GM19043 (cell line): ENCODE measurements around the gene LCTL.

Experiments used
- ATAC-seq: cut with Tn5 transposase; IDR thresholded peaks from one replicate; pipeline ENCODE4 v1.9.1; 2021; ENCODE audit warnings: low read depth; ENCODE audit not compliant: unreplicated experiment

Gene LCTL, protein sequence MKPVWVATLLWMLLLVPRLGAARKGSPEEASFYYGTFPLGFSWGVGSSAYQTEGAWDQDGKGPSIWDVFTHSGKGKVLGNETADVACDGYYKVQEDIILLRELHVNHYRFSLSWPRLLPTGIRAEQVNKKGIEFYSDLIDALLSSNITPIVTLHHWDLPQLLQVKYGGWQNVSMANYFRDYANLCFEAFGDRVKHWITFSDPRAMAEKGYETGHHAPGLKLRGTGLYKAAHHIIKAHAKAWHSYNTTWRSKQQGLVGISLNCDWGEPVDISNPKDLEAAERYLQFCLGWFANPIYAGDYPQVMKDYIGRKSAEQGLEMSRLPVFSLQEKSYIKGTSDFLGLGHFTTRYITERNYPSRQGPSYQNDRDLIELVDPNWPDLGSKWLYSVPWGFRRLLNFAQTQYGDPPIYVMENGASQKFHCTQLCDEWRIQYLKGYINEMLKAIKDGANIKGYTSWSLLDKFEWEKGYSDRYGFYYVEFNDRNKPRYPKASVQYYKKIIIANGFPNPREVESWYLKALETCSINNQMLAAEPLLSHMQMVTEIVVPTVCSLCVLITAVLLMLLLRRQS

DNA sequence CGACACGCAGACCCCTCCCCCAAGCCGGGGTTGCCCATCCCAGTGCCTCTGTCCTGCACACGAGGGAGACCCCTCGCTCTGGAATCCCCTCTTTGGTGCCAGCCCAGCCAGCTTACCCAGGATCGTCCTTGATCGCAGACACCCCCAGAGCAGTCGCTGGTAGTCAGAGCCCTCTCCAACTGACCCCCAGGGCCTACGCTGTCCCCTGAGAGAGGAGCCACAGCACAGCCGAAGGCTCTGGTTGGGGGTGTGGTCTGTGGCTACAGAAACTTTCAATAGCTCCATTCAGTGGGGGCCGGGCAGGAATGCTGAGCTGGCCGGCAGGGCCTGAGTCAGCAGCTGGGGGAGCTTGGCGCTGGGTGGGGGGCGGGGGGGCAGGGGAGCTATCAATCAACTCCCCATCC is at the start of gene LCTL:
LCTL (minus strand) TSS at position 258 of the 404 bp plus-strand sequence. CDS start 633 bp downstream, outside the sequence.
- ATAC-seq, result no peak

DNA sequence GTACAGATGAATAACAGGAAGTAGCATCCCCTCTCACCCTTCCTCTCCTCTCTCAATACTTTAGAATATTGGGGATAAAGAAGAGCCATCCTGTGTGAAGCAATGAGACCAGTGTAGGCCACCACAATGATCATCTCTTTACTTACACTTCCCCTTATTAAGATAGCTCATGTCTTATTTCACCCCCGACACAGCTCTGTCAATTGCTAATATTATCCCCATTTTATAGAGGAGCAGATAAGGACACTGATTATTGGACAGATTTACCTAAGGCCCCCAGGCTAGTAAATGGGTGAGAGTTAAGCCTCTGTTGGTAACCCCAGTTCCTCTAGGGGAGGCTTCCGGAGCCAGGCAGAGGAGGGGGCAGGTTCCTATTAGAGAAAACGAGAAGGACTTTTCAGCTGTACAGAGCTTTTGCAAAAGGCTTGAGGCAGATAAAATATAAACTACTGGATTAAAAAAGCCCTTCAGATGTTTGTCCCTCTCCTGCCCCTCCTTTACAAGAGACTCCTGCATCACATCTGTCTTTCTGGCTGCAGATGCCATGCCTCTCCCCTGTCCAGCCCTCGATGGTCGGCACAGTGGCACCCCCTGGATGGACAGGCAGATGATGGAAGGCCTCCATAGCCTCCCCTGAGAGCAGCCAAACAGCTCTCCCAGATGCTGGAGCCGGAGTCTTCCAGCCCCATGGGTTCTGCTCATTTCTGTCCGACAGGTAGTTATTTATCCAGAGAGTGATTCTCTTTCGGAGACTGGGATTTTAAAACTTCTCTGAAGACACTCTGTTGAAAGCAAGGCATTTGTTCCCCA is 49.4 kb upstream of the LCTL start:
- ATAC-seq, result no peak

DNA sequence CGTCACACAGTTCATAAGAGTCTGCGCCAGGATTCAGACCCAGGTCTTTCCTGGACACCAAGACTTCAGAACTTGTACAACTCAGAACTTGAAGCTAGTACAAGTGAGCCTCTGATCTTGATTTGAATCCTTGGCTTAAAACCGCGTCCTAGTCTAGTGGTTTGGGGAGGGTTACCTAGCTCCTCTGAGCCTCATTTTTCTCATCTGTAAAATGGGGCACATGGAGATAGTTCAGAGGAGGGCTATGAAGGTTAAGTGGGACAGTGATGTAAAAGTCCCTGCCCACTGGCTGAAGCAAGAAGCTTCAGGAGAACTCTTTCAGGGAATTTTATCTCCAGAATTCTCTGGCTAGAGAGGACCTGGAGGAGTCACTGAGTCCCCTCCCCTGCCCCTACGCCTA is 48.7 kb upstream of the LCTL start:
- ATAC-seq, result no peak

DNA sequence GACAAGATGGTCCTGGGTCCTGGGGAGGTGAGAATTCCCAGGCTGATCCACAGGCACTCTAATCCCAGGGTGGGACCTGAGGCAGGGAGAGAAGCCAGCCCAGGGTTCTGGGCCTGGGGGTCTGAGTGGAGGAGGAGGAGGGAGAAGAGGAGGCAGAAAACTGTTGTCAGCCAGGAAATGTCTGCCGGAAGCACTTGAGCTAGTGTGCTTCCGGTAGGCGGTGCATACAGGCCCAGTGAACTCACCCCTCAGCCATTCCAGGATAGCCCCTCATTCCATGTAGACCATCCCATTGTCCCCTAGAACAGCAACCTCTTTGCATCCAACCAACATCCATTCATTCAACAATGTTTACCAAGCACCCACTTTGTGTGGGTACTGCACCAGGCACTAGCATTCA is 47.9 kb upstream of the LCTL start:
- no peak for ATAC-seq

DNA sequence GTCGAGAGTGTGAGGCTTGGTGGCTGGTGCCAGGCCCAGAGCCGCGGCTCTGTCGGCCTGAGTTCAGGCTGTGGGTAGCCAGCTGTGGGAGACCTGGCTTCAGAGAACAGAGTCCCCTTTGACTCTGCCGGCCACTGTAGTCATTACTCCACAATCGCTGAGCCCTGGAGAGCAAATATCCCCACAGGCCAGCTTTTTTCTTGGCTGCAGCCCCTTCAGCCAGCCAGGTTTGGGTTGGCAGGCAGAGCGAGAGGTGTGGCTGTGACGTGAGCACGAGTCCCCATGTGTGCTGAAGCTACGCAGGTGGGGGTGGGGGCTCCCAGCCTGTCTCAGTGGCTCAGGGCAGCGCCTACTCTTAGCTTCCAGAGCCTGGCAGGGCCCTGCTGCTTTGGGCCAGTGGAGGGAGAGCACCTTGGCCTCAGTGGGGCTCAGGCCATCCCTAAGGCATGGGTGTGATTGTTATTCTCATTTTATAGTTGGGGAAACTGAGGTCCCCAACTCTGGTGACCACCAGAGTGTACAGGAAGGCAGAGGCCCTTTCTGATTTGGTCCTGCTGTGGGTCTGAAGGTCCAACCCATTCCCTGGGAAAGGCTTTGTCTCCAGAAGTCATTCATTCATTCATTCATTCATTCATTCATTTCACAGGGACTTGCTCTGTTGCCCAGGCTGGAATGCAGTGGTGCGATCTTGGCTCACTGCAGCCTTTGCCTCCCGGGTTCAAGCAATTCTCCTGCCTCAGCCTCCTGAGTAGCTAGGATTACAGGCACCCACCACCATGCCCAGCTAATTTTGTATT is 45.7 kb upstream of the LCTL start:
- no peak for ATAC-seq

DNA sequence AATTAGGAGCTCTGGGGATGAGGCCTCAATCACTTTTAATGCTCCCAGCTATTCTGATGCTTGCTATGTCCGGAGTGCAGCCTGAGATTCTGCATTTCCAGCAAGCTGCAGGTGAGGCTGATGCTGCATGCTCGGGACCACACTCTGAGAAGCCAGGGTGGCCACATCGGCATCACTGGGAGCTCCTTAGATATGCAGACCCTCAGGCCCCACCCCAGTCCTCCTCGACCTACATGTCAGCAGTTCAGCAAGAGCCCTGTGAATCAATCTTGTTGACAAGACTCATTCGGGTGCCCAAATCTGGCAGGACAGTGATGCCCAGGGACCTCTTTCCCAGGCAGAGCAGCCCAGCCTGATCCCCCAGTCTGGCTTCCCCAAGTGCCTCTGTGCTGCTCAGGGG is 44.1 kb upstream of the LCTL start:
- no peak for ATAC-seq

DNA sequence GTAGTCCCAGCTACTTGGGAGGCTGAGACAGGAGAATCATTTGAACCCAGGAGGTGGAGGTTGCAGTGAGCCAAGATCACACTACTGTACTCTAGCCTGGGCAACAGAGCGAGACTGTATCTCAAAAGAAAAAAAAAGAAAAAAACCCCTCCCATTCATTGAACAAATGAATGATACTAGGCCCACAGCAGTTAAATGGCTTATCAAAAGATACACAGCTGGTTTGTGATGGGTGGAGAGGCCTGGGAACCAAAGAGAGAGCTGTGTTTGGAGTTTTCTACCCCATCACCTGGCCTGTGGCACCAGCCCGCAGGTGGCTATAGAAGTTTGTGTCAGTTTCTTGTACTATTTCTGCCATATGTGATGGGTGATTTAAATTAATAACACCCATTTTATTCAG is 43.1 kb upstream of the LCTL start:
- no peak for ATAC-seq

DNA sequence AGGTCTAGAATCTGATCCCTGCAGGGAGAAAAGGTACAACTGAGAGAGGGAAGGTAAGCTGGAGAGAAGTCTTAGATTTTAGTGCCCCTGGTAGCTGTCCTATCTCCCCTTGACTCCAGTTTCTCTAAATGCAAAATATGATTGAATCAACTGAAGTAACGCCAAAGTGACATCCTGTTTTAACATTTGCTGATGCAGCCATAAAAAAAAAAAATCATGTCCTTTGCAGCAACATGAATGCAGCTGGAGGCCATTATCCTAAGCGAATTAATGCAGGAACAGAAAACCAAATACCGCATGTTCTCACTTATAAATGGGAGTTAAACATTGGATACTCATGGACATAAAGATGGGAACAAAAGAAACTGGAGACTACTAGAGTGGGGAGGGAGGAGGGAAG is 42.4 kb upstream of the LCTL start:
- no peak for ATAC-seq

DNA sequence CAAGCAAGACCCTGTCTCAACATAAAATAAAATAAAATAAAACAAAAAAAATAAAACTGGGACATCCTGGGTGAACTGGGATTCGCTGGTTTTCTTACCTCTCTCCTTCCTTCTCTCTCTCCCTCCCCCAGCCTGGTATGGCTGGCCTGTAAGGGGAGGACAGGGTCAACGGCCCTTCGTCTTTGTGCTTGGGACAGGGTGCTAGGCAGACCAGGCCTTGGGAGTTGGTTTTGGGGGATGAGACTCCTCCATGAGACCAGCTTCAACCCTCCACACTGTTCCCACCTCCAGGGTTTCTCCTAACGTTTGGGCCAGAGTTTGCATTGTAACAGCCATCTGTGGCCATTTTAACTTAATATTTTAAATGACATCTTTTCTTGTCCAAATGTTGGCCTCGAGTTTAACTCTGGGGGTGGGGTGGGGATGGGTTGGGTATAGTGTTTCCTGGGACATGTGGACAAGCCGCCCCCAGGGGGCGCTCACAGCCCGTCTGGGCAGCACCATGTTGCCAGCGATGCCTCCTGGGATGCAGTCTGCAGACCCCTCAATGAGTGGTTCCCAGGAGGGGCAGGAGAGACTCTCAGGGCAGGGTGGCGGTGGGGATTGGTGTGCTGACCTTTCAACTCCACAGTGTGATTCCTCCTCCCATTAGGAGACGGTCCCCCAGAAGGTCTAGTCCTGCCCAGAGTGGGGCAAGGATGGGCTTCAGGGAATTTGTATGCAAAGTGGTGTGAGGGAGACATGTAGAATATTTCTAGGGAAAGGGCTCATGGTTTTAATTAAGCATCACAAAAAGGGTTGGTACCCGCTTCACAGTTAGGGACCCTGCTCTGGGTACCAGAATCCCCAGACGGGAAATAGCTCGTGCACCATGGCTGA is 37.7 kb upstream of the LCTL start:
- no peak for ATAC-seq

DNA sequence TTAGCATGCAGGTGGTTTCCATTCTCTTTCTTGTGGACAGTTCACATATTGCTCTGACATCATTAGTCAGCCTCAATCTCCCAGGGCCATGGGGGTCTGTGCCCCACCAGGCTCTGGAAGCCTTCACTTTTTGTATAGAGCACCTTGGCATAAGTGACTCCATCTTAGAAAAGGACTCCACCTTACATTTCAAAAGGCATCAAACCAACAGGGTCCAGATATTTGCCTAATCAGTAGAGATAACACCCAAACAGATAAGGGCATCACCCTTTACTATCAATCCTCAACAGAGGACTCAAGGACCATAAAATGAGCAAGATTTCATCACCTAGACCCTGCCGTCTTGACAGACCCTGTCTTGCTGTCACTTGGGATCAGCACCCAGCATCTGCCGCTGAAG is 35.7 kb upstream of the LCTL start:
- ATAC-seq, result no peak

DNA sequence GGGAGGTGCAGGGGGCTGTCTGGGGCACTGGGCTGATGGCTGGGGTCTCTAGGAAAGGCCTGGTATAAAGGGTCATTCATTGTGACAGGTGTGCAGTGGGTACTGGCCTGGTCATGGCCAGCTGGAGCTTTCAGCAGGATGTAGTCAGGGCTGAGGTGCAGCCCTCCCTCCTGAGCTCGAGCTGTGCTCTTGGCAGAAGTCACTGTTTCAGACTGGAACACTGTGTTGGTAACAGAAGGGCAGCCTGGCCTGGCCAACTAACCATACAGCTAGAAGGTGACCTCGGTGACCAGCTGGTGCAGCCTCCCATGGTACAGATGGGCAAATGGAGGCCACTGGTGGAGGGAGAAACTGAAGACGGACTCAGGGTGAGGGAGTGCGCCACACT is 34.4 kb upstream of the LCTL start:
- no peak for ATAC-seq

DNA sequence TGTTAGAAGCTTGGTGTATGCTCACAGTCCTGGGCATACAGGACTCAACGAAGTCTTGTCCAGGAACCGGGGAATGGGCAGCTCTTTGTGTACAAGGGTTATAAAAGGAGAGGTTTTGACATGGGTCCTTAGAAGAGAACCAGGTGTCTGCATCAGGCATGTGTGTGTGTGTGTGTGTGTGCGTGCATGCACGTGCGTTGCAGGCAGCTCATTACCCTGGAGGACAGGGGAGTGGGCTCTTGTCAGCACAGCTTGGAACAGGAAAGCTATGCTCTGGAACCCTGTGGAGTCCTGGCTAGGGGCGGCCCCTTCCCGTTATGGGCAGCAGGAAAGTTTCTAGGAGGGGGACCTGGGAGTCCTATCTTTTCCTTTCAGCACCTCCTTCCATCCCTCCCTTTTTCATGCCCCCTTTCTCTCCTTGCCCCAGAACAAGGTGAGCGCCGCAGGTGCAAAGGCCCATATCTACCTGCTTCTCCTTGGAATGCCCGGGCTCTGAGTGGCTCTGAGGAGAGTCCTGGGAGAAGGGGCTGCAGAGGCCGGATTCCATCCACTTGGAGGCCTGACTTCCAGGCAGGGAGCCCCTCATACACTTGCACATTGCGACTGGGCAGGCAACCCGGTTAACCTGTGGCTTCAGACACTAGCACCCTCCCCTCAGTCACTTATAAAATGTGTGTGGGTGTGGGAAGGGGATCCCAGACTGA is 33.9 kb upstream of the LCTL start:
- no peak for ATAC-seq

DNA sequence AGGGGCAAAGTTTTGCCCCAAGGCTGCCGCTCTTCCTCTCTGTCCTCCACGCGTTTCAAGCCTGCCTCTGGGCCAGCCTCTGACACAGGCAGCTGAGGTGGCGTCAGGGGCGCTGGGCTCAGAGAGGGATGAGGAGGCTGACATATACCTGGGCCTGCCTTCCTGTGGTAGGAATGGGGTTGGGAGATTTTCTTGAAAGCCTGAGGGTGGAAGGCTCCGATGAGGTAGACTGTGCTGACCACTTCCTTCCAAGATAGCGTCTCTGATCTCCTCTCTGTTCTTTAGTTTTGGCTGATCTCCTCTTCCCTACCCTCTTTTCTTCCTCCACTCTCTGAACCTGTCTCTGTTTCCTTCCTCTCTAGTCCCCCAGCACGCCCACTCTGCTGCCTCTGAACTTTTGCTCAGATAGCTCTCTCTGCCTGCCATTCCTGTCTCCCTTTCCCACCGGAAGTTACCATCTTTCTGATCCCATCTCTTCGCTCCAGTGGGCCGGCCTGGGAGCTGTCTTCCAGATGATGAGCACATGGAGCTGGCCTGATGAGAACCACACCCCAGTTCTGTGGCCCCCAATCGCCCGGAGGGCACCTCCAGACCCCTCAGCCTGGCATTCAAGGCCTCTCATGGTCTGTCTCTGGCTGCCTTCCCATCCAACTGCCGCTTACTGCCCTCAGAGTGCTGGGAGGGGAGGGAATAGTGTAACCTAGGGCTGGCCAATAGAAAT is 32.5 kb upstream of the LCTL start:
- ATAC-seq, result no peak

DNA sequence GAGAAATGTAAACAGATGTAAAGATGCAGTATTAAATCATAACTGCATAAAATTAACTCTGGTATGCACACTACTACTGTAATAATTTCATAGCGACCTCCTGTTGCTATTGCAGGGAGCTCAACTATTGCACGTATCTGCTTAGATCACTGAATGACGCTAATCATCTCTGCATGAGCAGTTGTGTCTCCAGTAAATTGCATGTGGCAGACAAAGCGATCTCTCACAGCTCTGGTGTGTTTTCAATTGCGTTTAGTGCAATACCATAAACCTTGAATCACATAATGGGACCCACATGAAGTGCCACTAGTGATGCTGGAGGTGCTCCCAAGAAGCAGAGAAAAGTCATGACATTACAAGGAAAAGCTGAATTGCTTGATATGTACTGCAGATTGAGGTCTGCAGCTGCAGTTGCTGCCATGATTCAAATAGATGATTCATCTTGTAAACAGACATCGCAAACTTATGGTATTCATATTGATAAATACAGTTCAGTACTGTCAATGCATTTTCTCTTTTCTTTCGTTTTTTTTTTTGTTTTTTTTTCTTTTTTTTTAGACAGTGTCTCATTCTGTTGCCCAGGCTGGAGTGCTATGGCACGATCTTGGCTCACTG is 30.2 kb upstream of the LCTL start:
- no peak for ATAC-seq

DNA sequence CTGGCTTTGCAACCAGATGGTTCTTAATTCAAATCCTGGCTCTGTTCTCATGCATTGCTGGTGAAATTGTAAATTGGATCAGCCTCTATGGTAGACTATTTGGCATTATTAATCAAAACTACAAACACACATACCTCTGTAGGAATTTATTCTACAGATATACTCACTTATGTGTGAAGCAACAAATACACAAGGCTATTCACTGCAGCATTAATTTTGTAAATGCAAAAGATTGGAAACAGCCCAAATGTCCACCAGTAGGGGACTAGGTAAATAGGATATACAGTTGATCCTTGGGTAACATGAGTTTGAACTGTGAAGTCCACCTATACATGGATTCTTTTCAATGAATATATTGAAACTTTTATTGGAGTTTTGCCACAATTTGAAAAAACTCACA is 29.5 kb upstream of the LCTL start:
- ATAC-seq, result no peak

DNA sequence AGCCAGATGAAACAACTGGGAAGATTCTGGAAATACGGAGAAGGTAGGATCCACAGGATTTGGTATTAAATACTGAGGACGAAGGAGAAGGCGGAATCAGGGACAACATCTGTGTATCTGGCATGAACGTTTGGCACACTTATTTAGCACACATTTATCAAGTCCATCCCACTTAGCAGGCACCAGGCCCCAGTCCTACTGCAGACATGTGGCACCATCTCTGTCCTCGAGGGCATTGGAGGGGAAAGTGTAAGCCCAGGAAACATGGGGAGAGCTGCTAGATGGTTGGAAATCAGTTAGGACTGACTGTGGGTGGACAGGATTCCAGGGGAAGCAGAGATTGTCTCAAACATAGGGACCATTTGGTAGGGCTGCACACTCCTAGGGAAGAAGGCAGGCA is 29.0 kb upstream of the LCTL start:
- ATAC-seq, result no peak

DNA sequence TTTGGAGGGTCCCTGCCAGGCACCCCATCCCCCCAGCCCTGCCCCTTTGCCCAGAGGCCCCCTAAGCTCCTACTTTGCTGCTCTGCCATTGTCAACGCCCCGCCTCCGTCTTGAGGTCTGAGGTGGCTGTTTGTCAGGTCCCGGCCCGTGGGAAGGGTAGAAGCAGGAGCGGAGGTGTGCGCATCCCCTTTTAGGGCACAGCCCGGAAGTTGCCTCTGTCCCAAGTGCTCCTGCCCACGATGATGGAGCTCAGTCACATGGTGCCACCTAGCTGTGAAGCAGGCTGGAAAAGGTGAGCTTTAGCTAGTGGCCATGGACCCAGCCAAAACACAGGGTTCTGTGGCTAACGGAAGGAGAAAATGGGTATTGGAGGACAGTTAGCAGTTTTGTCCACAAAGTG is 28.5 kb upstream of the LCTL start:
- ATAC-seq, result no peak

DNA sequence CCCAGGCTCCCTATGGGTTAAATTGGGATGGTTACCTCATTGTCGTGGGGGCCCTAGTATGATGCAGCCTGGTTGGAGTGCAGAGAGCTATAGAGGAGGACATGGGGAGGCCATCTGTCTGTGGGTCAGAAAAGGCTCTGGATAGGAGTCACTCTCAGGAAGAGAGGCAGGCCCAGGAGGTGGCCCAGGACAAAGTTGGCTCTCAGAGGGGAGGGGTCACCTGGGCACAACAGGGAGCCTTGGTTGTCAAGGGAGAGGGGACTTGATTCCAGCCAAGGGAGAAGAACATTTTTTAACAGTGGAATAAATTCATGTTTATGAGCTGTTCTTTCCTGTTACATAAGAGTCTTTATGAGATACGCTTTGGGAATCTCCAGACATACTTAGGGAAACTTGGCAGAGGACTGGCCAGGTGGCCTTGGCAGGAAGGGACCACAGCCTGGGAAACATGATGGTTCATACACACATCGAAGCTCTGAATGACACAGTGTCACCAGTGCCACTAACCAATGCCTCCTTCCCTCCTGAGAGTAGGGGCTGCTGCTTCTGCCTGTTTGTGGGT is 27.5 kb upstream of the LCTL start:
- ATAC-seq, result no peak
